LNCAP (cell line): Measurements from ENCODE around the gene CYP19A1.

Experiments used
- CTCF ChIP-seq: fragments of 450-650 bp; IDR thresholded peaks from 2 replicates; pipeline ENCODE4 v1.5.1; 2017; ENCODE audit warnings: mild to moderate bottlenecking

The CYP19A1 gene

GRCh38 chr15:51251556-51251955, 86.8 kb downstream of the CYP19A1 start:
- no peak for TF ChIP-seq CTCF

GRCh38 chr15:51250217-51251011, 88.0 kb downstream of the CYP19A1 start:
- TF ChIP-seq CTCF = no peak

DNA sequence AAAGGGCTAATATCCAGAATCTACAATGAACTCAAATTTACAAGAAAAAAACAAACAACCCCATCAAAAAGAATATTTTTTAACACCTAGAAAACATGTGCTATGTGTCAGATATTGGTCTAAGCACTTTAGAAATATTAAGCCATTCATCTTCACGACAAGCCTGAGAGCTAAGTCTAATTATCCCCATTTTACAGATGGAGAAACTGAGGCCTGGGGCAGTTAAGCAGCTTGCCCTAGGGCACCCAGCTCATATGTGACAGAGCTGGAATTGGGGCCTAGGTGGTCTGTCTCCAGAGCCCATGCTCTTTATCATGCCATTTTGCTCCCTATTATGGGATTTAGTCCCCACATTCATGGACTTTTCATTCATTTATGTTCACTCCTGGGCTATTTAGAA, 92.8 kb downstream of the CYP19A1 start:
- TF ChIP-seq CTCF = no peak

GRCh38 chr15:51244423-51244869, 94.0 kb downstream of the CYP19A1 start:
- TF ChIP-seq CTCF = no peak

DNA sequence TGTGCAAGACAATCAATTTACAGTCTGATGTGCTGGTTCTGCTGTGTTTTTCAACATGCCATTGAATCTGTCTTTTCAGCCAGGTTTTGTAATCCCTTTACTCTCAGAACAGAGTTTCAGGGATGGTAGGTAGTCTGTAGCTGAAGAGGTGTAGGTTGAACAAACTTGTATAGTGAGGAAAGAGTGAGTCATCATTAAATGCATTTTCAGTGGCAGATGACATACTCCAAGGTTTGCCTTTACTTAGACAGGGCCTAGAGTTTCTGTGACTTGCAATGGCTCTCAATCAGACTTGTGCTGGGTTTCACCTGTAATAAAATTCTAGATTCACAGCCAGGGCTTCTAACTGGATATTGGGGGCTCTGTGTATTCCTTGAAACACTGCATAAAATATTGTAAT, 94.6 kb downstream of the CYP19A1 start:
- TF ChIP-seq CTCF = no peak

GRCh38 chr15:51240066-51240465, 98.3 kb downstream of the CYP19A1 start:
- TF ChIP-seq CTCF = no peak

DNA sequence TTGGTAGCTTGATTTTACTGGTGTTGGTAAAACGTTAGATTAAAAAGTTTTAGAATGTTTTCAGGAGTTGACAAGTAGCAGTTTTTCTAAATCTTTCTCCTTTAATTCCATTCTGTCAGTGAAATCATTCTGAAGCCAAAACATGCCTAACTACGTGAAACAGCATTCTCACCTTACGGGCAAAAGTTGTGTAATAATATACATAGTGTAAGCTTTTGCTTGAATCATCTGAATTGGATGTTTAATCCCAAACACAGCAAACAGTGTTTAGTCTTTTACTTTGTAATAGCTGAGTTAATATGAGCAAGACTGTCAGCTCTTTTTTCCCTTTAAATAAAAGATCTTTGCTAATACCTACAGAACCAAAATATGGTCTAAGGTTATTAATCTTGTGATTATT, 100.6 kb downstream of the CYP19A1 start:
- TF ChIP-seq CTCF = no peak
